HEK293 (cell line): Measurements from ENCODE around the gene C4orf51.

Experiments
- ELK4 ChIP-seq: IDR thresholded peaks from 2 replicates; pipeline ENCODE4 v1.6.1; 2011; ENCODE audit warnings: mild to moderate bottlenecking, low read depth, low read length, borderline replicate concordance
- KLF1 ChIP-seq: fragments of 450-650 bp; formaldehyde crosslinking; IDR thresholded peaks from 2 replicates; pipeline ENCODE4 v1.5.1; 2016; ENCODE audit warnings: missing biosample characterization, missing genetic modification characterization
- KLF9 ChIP-seq: fragments of 450-650 bp; formaldehyde crosslinking; IDR thresholded peaks from 2 replicates; pipeline ENCODE4 v1.5.1; 2016; ENCODE audit warnings: missing biosample characterization, missing genetic modification characterization, low read depth
- MEIS1 ChIP-seq: sonication (generic); formaldehyde crosslinking; IDR thresholded peaks from 2 replicates; pipeline ENCODE4 v1.8.1; 2022; ENCODE audit warnings: missing genetic modification reagents, mild to moderate bottlenecking, borderline replicate concordance
- REPIN1 ChIP-seq: fragments of 450-650 bp; formaldehyde crosslinking; IDR thresholded peaks from 2 replicates; pipeline ENCODE4 v1.5.1; 2017; ENCODE audit warnings: missing biosample characterization, missing genetic modification characterization, low read depth
- SCRT2 ChIP-seq: fragments of 450-650 bp; formaldehyde crosslinking; IDR thresholded peaks from 2 replicates; pipeline ENCODE4 v1.5.1; 2016; ENCODE audit warnings: missing biosample characterization, missing genetic modification characterization
- SP2 ChIP-seq: fragments of 450-650 bp; formaldehyde crosslinking; IDR thresholded peaks from 2 replicates; pipeline ENCODE4 v1.5.1; 2016; ENCODE audit warnings: missing biosample characterization, missing genetic modification characterization
- YY1 ChIP-seq: fragments of 450-650 bp; formaldehyde crosslinking; IDR thresholded peaks from 2 replicates; pipeline ENCODE4 v1.5.1; 2018; ENCODE audit warnings: missing biosample characterization, missing genetic modification characterization
- ZBTB1 ChIP-seq: fragments of 450-650 bp; formaldehyde crosslinking; IDR thresholded peaks from 2 replicates; pipeline ENCODE4 v1.5.1; 2016; ENCODE audit warnings: missing biosample characterization, missing genetic modification characterization
- ZBTB17 ChIP-seq: fragments of 450-650 bp; formaldehyde crosslinking; IDR thresholded peaks from 2 replicates; pipeline ENCODE4 v1.5.1; 2016; ENCODE audit warnings: missing biosample characterization, missing genetic modification characterization
- ZBTB48 ChIP-seq: fragments of 450-650 bp; formaldehyde crosslinking; IDR thresholded peaks from 2 replicates; pipeline ENCODE4 v1.5.1; 2016; ENCODE audit warnings: missing biosample characterization, missing genetic modification characterization
- ZBTB49 ChIP-seq: fragments of 450-650 bp; formaldehyde crosslinking; IDR thresholded peaks from 2 replicates; pipeline ENCODE4 v1.5.1; 2016; ENCODE audit warnings: missing biosample characterization, missing genetic modification characterization, low read depth
- ZNF10 ChIP-seq: fragments of 450-650 bp; formaldehyde crosslinking; IDR thresholded peaks from 2 replicates; pipeline ENCODE4 v1.5.1; 2017; ENCODE audit warnings: missing biosample characterization, missing genetic modification characterization
- ZNF132 ChIP-seq: fragments of 450-650 bp; formaldehyde crosslinking; IDR thresholded peaks from 2 replicates; pipeline ENCODE4 v1.5.1; 2017; ENCODE audit warnings: missing biosample characterization, missing genetic modification characterization, borderline replicate concordance
- ZNF221 ChIP-seq: fragments of 450-650 bp; formaldehyde crosslinking; IDR thresholded peaks from 2 replicates; pipeline ENCODE4 v1.5.1; 2017; ENCODE audit warnings: missing biosample characterization, missing genetic modification characterization, borderline replicate concordance
- ZNF26 ChIP-seq: fragments of 450-650 bp; formaldehyde crosslinking; IDR thresholded peaks from 2 replicates; pipeline ENCODE4 v1.5.1; 2016; ENCODE audit warnings: missing biosample characterization, missing genetic modification characterization
- ZNF404 ChIP-seq: fragments of 450-650 bp; formaldehyde crosslinking; IDR thresholded peaks from 2 replicates; pipeline ENCODE4 v1.5.1; 2017; ENCODE audit warnings: missing biosample characterization, missing genetic modification characterization
- ZNF518A ChIP-seq: fragments of 450-650 bp; formaldehyde crosslinking; conservative IDR thresholded peaks from 2 replicates; pipeline ENCODE4 v1.5.1; 2016; ENCODE audit warnings: low read depth, missing biosample characterization, missing genetic modification characterization
- ZNF521 ChIP-seq: fragments of 450-650 bp; formaldehyde crosslinking; IDR thresholded peaks from 2 replicates; pipeline ENCODE4 v1.5.1; 2017; ENCODE audit warnings: missing biosample characterization, mild to moderate bottlenecking, missing genetic modification characterization
- ZNF549 ChIP-seq: fragments of 450-650 bp; IDR thresholded peaks from 2 replicates; pipeline ENCODE4 v1.5.1; 2018; ENCODE audit warnings: missing biosample characterization, missing genetic modification characterization, mild to moderate bottlenecking, inconsistent platforms, moderate library complexity
- ZNF558 ChIP-seq: fragments of 450-650 bp; formaldehyde crosslinking; IDR thresholded peaks from 2 replicates; pipeline ENCODE4 v1.5.1; 2016; ENCODE audit warnings: missing biosample characterization, missing genetic modification characterization
- ZNF585B ChIP-seq: fragments of 450-650 bp; formaldehyde crosslinking; IDR thresholded peaks from 2 replicates; pipeline ENCODE4 v1.5.1; 2016; ENCODE audit warnings: missing biosample characterization, missing genetic modification characterization
- ZNF610 ChIP-seq: fragments of 450-650 bp; formaldehyde crosslinking; IDR thresholded peaks from 2 replicates; pipeline ENCODE4 v1.5.1; 2016; ENCODE audit warnings: missing biosample characterization, missing genetic modification characterization, borderline replicate concordance
- ZNF626 ChIP-seq: fragments of 450-650 bp; sonication (Bioruptor Pico); formaldehyde crosslinking; IDR thresholded peaks from 2 replicates; pipeline ENCODE4 v1.5.1; 2018; ENCODE audit warnings: missing biosample characterization, missing genetic modification characterization, inconsistent platforms
- ZNF660 ChIP-seq: fragments of 450-650 bp; IDR thresholded peaks from 2 replicates; pipeline ENCODE4 v1.5.1; 2018; ENCODE audit warnings: missing biosample characterization, mild to moderate bottlenecking, missing genetic modification characterization
- ZNF692 ChIP-seq: fragments of 450-650 bp; formaldehyde crosslinking; IDR thresholded peaks from 2 replicates; pipeline ENCODE4 v1.5.1; 2016; ENCODE audit warnings: missing biosample characterization, missing genetic modification characterization
- ZSCAN23 ChIP-seq: fragments of 450-650 bp; formaldehyde crosslinking; IDR thresholded peaks from 2 replicates; pipeline ENCODE4 v1.5.1; 2016; ENCODE audit warnings: missing biosample characterization, missing genetic modification characterization

Gene C4orf51

GRCh38 chr4:145732895-145733880 is 53.2 kb downstream of the C4orf51 start (continued):
- TF ChIP-seq ZNF692 (tag by site-specific recombination) (0 out of 2 replicates have a peak, but pooled peaks have one; percentile 54), ZNF660 (tag by site-specific recombination) (peak; percentile 50; the same call in 1 of the 2 replicates), YY1 (tag by site-specific recombination) (no peak), ZNF404 (tag by site-specific recombination) (no peak), SCRT2 (tag by site-specific recombination) (no peak), ZSCAN23 (tag by site-specific recombination) (no peak), ZNF549 (tag by site-specific recombination) (no peak), ZBTB49 (tag by site-specific recombination) (no peak), ZNF132 (tag by site-specific recombination) (no peak), ZNF626 (no peak), SP2 (tag by site-specific recombination) (peak; percentile 77), ZNF518A (tag by site-specific recombination) (no peak), REPIN1 (tag by site-specific recombination) (no peak), ZBTB48 (tag by site-specific recombination) (no peak), ZNF521 (no peak), ZBTB1 (no peak), ZNF585B (no peak), MEIS1 (CRISPR knock-in tag) (no peak), ELK4 (no peak), ZNF10 (tag by site-specific recombination) (peak; percentile 86), ZNF558 (tag by site-specific recombination) (no peak), ZBTB17 (tag by site-specific recombination) (no peak), ZNF610 (tag by site-specific recombination) (peak; percentile 77; the same call in 1 of the 2 replicates), ZNF26 (tag by site-specific recombination) (no peak), KLF9 (peak; percentile 68), KLF1 (tag by site-specific recombination) (no peak), ZNF221 (tag by site-specific recombination) (no peak)
